Activated CD4-positive, alpha-beta memory T cell treated with anti-CD3 and anti-CD28 coated beads for 36 hours (primary cell): ENCODE data around the gene GADL1. TPM values are rescaled to one million over a fixed set of nuclear protein-coding genes. Genes with fewer than 3 reads are reported as not detected.

Experiments
- CTCF ChIA-PET: fragments of 350-600 bp; sonication (Branson Sonifier 250); formaldehyde crosslinking; loops from one replicate; lab custom pipeline; 2021; ENCODE audit warnings: antibody characterized with exemption, inconsistent platforms; lab: Charles Lee
- POLR2A ChIA-PET: fragments of 350-600 bp; sonication (Branson Sonifier 250); formaldehyde crosslinking; loops from one replicate; lab custom pipeline; 2021; ENCODE audit warnings: antibody characterized with exemption; lab: Charles Lee
- DNase-seq: peaks from one replicate; pipeline ENCODE4 v3.0.0-alpha.2; 2020
- H3K27ac Mint-ChIP-seq: one replicate; pipeline ENCODE4 v1.8.0; 2021; ENCODE audit warnings: mixed read lengths
- H3K27me3 Mint-ChIP-seq: one replicate; pipeline ENCODE4 v1.8.0; 2021; ENCODE audit warnings: mixed read lengths
- H3K36me3 Mint-ChIP-seq: one replicate; pipeline ENCODE4 v1.8.0; 2021; ENCODE audit warnings: mixed read lengths
- H3K4me1 Mint-ChIP-seq: one replicate; pipeline ENCODE4 v1.8.0; 2021; ENCODE audit warnings: low read depth, mixed read lengths
- H3K4me3 Mint-ChIP-seq: one replicate; pipeline ENCODE4 v1.8.0; 2021; ENCODE audit warnings: mild to moderate bottlenecking, mixed read lengths
- H3K9me3 Mint-ChIP-seq: one replicate; pipeline ENCODE4 v1.8.0; 2021; ENCODE audit warnings: mixed read lengths
- intact Hi-C: fragments of 100-400 bp; cut with micrococcal nuclease; formaldehyde crosslinking; loops from one replicate; pipeline ENCODE4 v1.15.1; 2023
- total RNA-seq, 2 experiments: library from RNA; stranded (reverse); gene quantifications; one replicate each; pipeline ENCODE4 v1.2.3, GENCODE V29; 2021

GADL1 gene
- not detected for total RNA-seq

- Mint-ChIP-seq H3K4me3 (peak within 1 kb of the TSS; percentile 59), H3K9me3 (no peaks in the 10 kb centered on the region), H3K4me1 (peaks cover 17% of the 10 kb centered on the region), H3K27ac (no peak within 1 kb of the TSS), H3K27me3 (peaks cover 23% of the 10 kb centered on the region), H3K36me3 (no peaks in the 10 kb centered on the region)
- CTCF ChIA-PET, result no interaction called here
- POLR2A ChIA-PET, result no interaction called here
- DNase-seq, result peak; percentile 36
- intact Hi-C loops, result no loop called here
Observed at GRCh38 chr3:30894521-30895251, at the start of gene GADL1. TSS of gene GADL1 (minus strand) at chr3:30894661. CDS start at chr3:30894614, 47 bp downstream.

GRCh38 chr3:30944124-30944523, 49.7 kb upstream of the GADL1 start:
- no peaks in the 10 kb centered on the region for H3K36me3 Mint-ChIP-seq
- DNase-seq, result no peak
- H3K9me3 Mint-ChIP-seq, result peaks cover 5% of the 10 kb centered on the region
- H3K4me1 Mint-ChIP-seq, result peaks cover 7% of the 10 kb centered on the region
- ChIA-PET CTCF (interaction anchor here (0.6 kb wide), 1 partner anchor 96 kb away, joined by 4 read pairs; no protein-coding TSS in a partner anchor), POLR2A (no interaction called here)
- H3K27me3 Mint-ChIP-seq, result no peaks in the 10 kb centered on the region
- no peak overlapping the region for H3K4me3 Mint-ChIP-seq
- intact Hi-C loops, result no loop called here
- no peak overlapping the region for H3K27ac Mint-ChIP-seq

- Mint-ChIP-seq H3K4me3 (no peak overlapping the region), H3K4me1 (peaks cover 7% of the 10 kb centered on the region), H3K27ac (no peak overlapping the region), H3K36me3 (no peaks in the 10 kb centered on the region), H3K27me3 (no peaks in the 10 kb centered on the region), H3K9me3 (peaks cover 5% of the 10 kb centered on the region)
- intact Hi-C loops, result no loop called here
- DNase-seq, result no peak
- ChIA-PET POLR2A (no interaction called here), CTCF (no interaction called here)
Observed at GRCh38 chr3:30943206-30943605, 48.7 kb upstream of the GADL1 start.

- Mint-ChIP-seq H3K27ac (no peak overlapping the region), H3K4me1 (peaks cover 7% of the 10 kb centered on the region), H3K9me3 (peaks cover 5% of the 10 kb centered on the region), H3K36me3 (no peaks in the 10 kb centered on the region), H3K4me3 (no peak overlapping the region), H3K27me3 (no peaks in the 10 kb centered on the region)
- no peak for DNase-seq
- intact Hi-C loops, result no loop called here
- CTCF ChIA-PET, result no interaction called here
- POLR2A ChIA-PET, result no interaction called here
Observed at GRCh38 chr3:30941342-30941741, 46.9 kb upstream of the GADL1 start.

GRCh38 chr3:30940740-30941139, 46.3 kb upstream of the GADL1 start:
- Mint-ChIP-seq H3K4me1 (peaks cover 7% of the 10 kb centered on the region), H3K27ac (no peak overlapping the region), H3K36me3 (no peaks in the 10 kb centered on the region), H3K27me3 (no peaks in the 10 kb centered on the region), H3K9me3 (peaks cover 5% of the 10 kb centered on the region), H3K4me3 (no peak overlapping the region)
- CTCF ChIA-PET, result no interaction called here
- POLR2A ChIA-PET, result no interaction called here
- no peak for DNase-seq
- intact Hi-C loops, result no loop called here

- no peaks in the 10 kb centered on the region for H3K36me3 Mint-ChIP-seq
- ChIA-PET POLR2A (no interaction called here), CTCF (interaction anchor here (0.7 to 1.1 kb wide), 4 partner anchors 36 to 1518 kb away, joined by 3 read pairs; no protein-coding TSS in a partner anchor)
- no peaks in the 10 kb centered on the region for H3K27me3 Mint-ChIP-seq
- H3K27ac Mint-ChIP-seq, result no peak overlapping the region
- no peak for DNase-seq
- H3K4me3 Mint-ChIP-seq, result no peak overlapping the region
- H3K9me3 Mint-ChIP-seq, result no peaks in the 10 kb centered on the region
- peaks cover 7% of the 10 kb centered on the region for H3K4me1 Mint-ChIP-seq
- intact Hi-C loops, result no loop called here
Observed at GRCh38 chr3:30934208-30934550, 39.7 kb upstream of the GADL1 start.

- H3K27ac Mint-ChIP-seq, result no peak overlapping the region
- intact Hi-C loops, result no loop called here
- DNase-seq, result no peak
- H3K4me1 Mint-ChIP-seq, result peaks cover 7% of the 10 kb centered on the region
- no peaks in the 10 kb centered on the region for H3K27me3 Mint-ChIP-seq
- no peaks in the 10 kb centered on the region for H3K9me3 Mint-ChIP-seq
- H3K36me3 Mint-ChIP-seq, result no peaks in the 10 kb centered on the region
- ChIA-PET CTCF (interaction anchor here (0.7 to 1.1 kb wide), 4 partner anchors 36 to 1517 kb away, joined by 3 read pairs; no protein-coding TSS in a partner anchor), POLR2A (no interaction called here)
- no peak overlapping the region for H3K4me3 Mint-ChIP-seq
Observed at GRCh38 chr3:30933478-30934207, 39.2 kb upstream of the GADL1 start.

- POLR2A ChIA-PET, result no interaction called here
- no peak for DNase-seq
- Mint-ChIP-seq H3K36me3 (no peaks in the 10 kb centered on the region), H3K27me3 (no peaks in the 10 kb centered on the region), H3K4me3 (no peak overlapping the region), H3K9me3 (no peaks in the 10 kb centered on the region), H3K4me1 (peaks cover 7% of the 10 kb centered on the region), H3K27ac (no peak overlapping the region)
- intact Hi-C loops, result no loop called here
- CTCF ChIA-PET, result no interaction called here
Observed at GRCh38 chr3:30932513-30933098, 38.1 kb upstream of the GADL1 start.

- Mint-ChIP-seq H3K27ac (no peak overlapping the region), H3K9me3 (peaks cover 7% of the 10 kb centered on the region), H3K27me3 (peaks cover 2% of the 10 kb centered on the region), H3K4me3 (no peak overlapping the region), H3K4me1 (no peaks in the 10 kb centered on the region), H3K36me3 (peaks cover 1% of the 10 kb centered on the region)
- CTCF ChIA-PET, result no interaction called here
- intact Hi-C loops, result no loop called here
- POLR2A ChIA-PET, result no interaction called here
- no peak for DNase-seq
Observed at GRCh38 chr3:30924763-30925162, 30.3 kb upstream of the GADL1 start.

- intact Hi-C loops, result no loop called here
- Mint-ChIP-seq H3K27me3 (peaks cover 2% of the 10 kb centered on the region), H3K36me3 (peaks cover 3% of the 10 kb centered on the region), H3K9me3 (peaks cover 8% of the 10 kb centered on the region), H3K4me3 (no peak overlapping the region), H3K4me1 (no peaks in the 10 kb centered on the region), H3K27ac (no peak overlapping the region)
- ChIA-PET CTCF (no interaction called here), POLR2A (no interaction called here)
- no peak for DNase-seq
Observed at GRCh38 chr3:30919564-30919963, 25.1 kb upstream of the GADL1 start.

- Mint-ChIP-seq H3K4me1 (no peaks in the 10 kb centered on the region), H3K36me3 (peaks cover 3% of the 10 kb centered on the region), H3K4me3 (no peak overlapping the region), H3K27me3 (no peaks in the 10 kb centered on the region), H3K9me3 (peaks cover 8% of the 10 kb centered on the region), H3K27ac (no peak overlapping the region)
- intact Hi-C loops, result no loop called here
- ChIA-PET CTCF (no interaction called here), POLR2A (no interaction called here)
- no peak for DNase-seq
Observed at GRCh38 chr3:30918761-30919160, 24.3 kb upstream of the GADL1 start.

GRCh38 chr3:30915782-30916181, 21.3 kb upstream of the GADL1 start:
- Mint-ChIP-seq H3K4me3 (no peak overlapping the region), H3K27ac (no peak overlapping the region), H3K27me3 (no peaks in the 10 kb centered on the region), H3K36me3 (peaks cover 3% of the 10 kb centered on the region), H3K9me3 (peaks cover 8% of the 10 kb centered on the region), H3K4me1 (no peaks in the 10 kb centered on the region)
- CTCF ChIA-PET, result no interaction called here
- POLR2A ChIA-PET, result no interaction called here
- intact Hi-C loops, result no loop called here
- DNase-seq, result no peak
